PC-9 (cell line): ENCODE data around the gene CACNA1D. TPM values are rescaled to one million over a fixed set of nuclear protein-coding genes. Genes with fewer than 3 reads are reported as not detected.

Experiments
- BruUV-seq: library from RNA; stranded (reverse); fragments of 400-500 nt; replicated peaks from 2 replicates; lab custom pipeline; 2021; lab: Mats Ljungman, UMichigan
- CTCF ChIA-PET: fragments of 300-600 bp; sonication (Branson Sonifier 250); formaldehyde crosslinking; loops from one replicate; lab custom pipeline; 2022; ENCODE audit warnings: antibody characterized with exemption; lab: Charles Lee
- POLR2A ChIA-PET: fragments of 300-600 bp; sonication (Branson Sonifier 250); formaldehyde crosslinking; loops from one replicate; lab custom pipeline; 2022; ENCODE audit warnings: antibody characterized with exemption; ENCODE audit not compliant: unreplicated experiment; lab: Charles Lee
- DNase-seq, 2 experiments: peaks; one replicate each; pipeline versions ENCODE4 v3.0.0 to v3.0.0-alpha.2; 2015 to 2022; ENCODE audit warnings: mixed read lengths in 1 of 2
- H2AFZ ChIP-seq: fragments of 200-600 bp; sonication (generic); 2 replicates; pipeline ENCODE4 v1.8.1; 2017; ENCODE audit warnings: antibody characterized with exemption
- H3F3A ChIP-seq: fragments of 200-600 bp; sonication (generic); 2 replicates; pipeline ENCODE4 v1.8.1; 2017; ENCODE audit warnings: antibody characterized with exemption, mild to moderate bottlenecking, low read depth; ENCODE audit not compliant: insufficient read depth
- H3K27ac ChIP-seq: fragments of 200-600 bp; sonication (generic); 2 replicates; pipeline ENCODE4 v1.6.1; 2016; ENCODE audit warnings: mixed run types
- H3K27me3 ChIP-seq: fragments of 200-600 bp; sonication (generic); 2 replicates; pipeline ENCODE4 v1.6.1; 2016; ENCODE audit warnings: low read depth, mixed run types; ENCODE audit not compliant: insufficient read depth
- H3K36me3 ChIP-seq: fragments of 200-600 bp; sonication (generic); 2 replicates; pipeline ENCODE4 v1.6.1; 2016; ENCODE audit warnings: low read depth, mixed run types
- H3K4me1 ChIP-seq: fragments of 200-600 bp; sonication (generic); replicated peaks from 2 replicates; pipeline ENCODE4 v1.6.1; 2016; ENCODE audit warnings: mixed run types; ENCODE audit not compliant: insufficient read depth
- H3K4me2 ChIP-seq: fragments of 200-600 bp; sonication (generic); 2 replicates; pipeline ENCODE4 v1.6.1; 2017; ENCODE audit warnings: mixed run types
- H3K4me3 ChIP-seq: fragments of 200-600 bp; sonication (generic); 2 replicates; pipeline ENCODE4 v1.6.1; 2016; ENCODE audit warnings: mixed run types
- H3K79me2 ChIP-seq: fragments of 200-600 bp; sonication (generic); 2 replicates; pipeline ENCODE4 v1.6.1; 2017; ENCODE audit warnings: low read depth, mixed run types
- H3K9me2 ChIP-seq: fragments of 200-600 bp; sonication (generic); 2 replicates; pipeline ENCODE4 v1.8.1; 2017; ENCODE audit warnings: mild to moderate bottlenecking; ENCODE audit not compliant: insufficient read depth
- H3K9me3 ChIP-seq: fragments of 200-600 bp; sonication (generic); 2 replicates; pipeline ENCODE4 v1.8.1; 2016; ENCODE audit warnings: low read depth; ENCODE audit not compliant: insufficient read depth
- H4K20me1 ChIP-seq: fragments of 200-600 bp; sonication (generic); 2 replicates; pipeline ENCODE4 v1.8.1; 2017; ENCODE audit not compliant: insufficient read depth
- EZH2 ChIP-seq: fragments of 200-600 bp; sonication (generic); IDR thresholded peaks from 2 replicates; pipeline ENCODE4 v1.8.0; 2017; ENCODE audit warnings: antibody characterized with exemption, low read depth
- intact Hi-C: fragments of 100-400 bp; cut with micrococcal nuclease; formaldehyde crosslinking; loops from one replicate; pipeline ENCODE4 v1.10.0; 2022; ENCODE audit not compliant: unreplicated experiment
- total RNA-seq: library from RNA; stranded (reverse); gene quantifications from 2 replicates; pipeline ENCODE4 v1.2.3, GENCODE V29; 2021
- TF ChIP-seq, protein P1 (sequence below): fragments of 200-600 bp; sonication (generic); conservative IDR thresholded peaks from 2 replicates; pipeline ENCODE4 v1.6.1; 2017; ENCODE audit warnings: mixed run types, antibody characterized with exemption, mild to moderate bottlenecking, moderate library complexity

CACNA1D gene
- total RNA-seq, 1 experiment from 2014 or later: not detected

- H4K20me1 ChIP-seq: no peaks in the 10 kb centered on the region
- H3F3A ChIP-seq: no peaks in the 10 kb centered on the region
- no peaks in the 10 kb centered on the region for H3K9me3 ChIP-seq
- no peak overlapping the region for H3K4me2 ChIP-seq
- H3K79me2 ChIP-seq: no peaks in the 10 kb centered on the region
- ChIA-PET CTCF (no interaction called here), POLR2A (interaction anchor here (0.6 kb wide), 1 partner anchor 255 kb away, joined by 5 read pairs; no protein-coding TSS in a partner anchor)
- H3K4me3 ChIP-seq: no peak overlapping the region
- DNase-seq: no peak
- H3K4me1 ChIP-seq: no peaks in the 10 kb centered on the region
- BruUV-seq: no TSS peak
- TF ChIP-seq EZH2: no peak
- TF ChIP-seq, protein P1, sequence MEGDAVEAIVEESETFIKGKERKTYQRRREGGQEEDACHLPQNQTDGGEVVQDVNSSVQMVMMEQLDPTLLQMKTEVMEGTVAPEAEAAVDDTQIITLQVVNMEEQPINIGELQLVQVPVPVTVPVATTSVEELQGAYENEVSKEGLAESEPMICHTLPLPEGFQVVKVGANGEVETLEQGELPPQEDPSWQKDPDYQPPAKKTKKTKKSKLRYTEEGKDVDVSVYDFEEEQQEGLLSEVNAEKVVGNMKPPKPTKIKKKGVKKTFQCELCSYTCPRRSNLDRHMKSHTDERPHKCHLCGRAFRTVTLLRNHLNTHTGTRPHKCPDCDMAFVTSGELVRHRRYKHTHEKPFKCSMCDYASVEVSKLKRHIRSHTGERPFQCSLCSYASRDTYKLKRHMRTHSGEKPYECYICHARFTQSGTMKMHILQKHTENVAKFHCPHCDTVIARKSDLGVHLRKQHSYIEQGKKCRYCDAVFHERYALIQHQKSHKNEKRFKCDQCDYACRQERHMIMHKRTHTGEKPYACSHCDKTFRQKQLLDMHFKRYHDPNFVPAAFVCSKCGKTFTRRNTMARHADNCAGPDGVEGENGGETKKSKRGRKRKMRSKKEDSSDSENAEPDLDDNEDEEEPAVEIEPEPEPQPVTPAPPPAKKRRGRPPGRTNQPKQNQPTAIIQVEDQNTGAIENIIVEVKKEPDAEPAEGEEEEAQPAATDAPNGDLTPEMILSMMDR: no peak
- H3K27me3 ChIP-seq: peaks cover 17% of the 10 kb centered on the region
- H3K36me3 ChIP-seq: no peaks in the 10 kb centered on the region
- H3K27ac ChIP-seq: no peak overlapping the region
- no peaks in the 10 kb centered on the region for H3K9me2 ChIP-seq
- intact Hi-C loops: no loop called here
- no peak overlapping the region for H2AFZ ChIP-seq
Measured at GRCh38 chr3:53486961-53487654, 7.3 kb upstream of the CACNA1D start.

- Histone ChIP-seq H3K4me2 (no peak overlapping the region), H3K4me3 (no peak overlapping the region), H3K27me3 (peaks cover 19% of the 10 kb centered on the region), H4K20me1 (no peaks in the 10 kb centered on the region), H3K9me2 (no peaks in the 10 kb centered on the region), H3K36me3 (no peaks in the 10 kb centered on the region), H3K4me1 (no peaks in the 10 kb centered on the region), H3K79me2 (no peaks in the 10 kb centered on the region), H2AFZ (no peak overlapping the region), H3K9me3 (no peaks in the 10 kb centered on the region), H3F3A (no peaks in the 10 kb centered on the region), H3K27ac (no peak overlapping the region)
- BruUV-seq: no TSS peak
- no peak for DNase-seq
- POLR2A ChIA-PET: no interaction called here
- CTCF ChIA-PET: no interaction called here
- TF ChIP-seq, protein P1: no peak
- TF ChIP-seq EZH2: no peak
- intact Hi-C loops: no loop called here
Measured at GRCh38 chr3:53489386-53489785, 5.0 kb upstream of the CACNA1D start.

- no peaks in the 10 kb centered on the region for H3K9me2 ChIP-seq
- H3K27ac ChIP-seq: no peak overlapping the region
- H3K27me3 ChIP-seq: peaks cover 19% of the 10 kb centered on the region
- ChIA-PET CTCF (no interaction called here), POLR2A (no interaction called here)
- TF ChIP-seq EZH2: no peak
- TF ChIP-seq, protein P1: no peak
- no peaks in the 10 kb centered on the region for H3K79me2 ChIP-seq
- no peak overlapping the region for H3K4me3 ChIP-seq
- H3K4me2 ChIP-seq: no peak overlapping the region
- intact Hi-C loops: no loop called here
- no peaks in the 10 kb centered on the region for H3F3A ChIP-seq
- BruUV-seq: no TSS peak
- H3K4me1 ChIP-seq: no peaks in the 10 kb centered on the region
- H3K36me3 ChIP-seq: no peaks in the 10 kb centered on the region
- H4K20me1 ChIP-seq: no peaks in the 10 kb centered on the region
- DNase-seq: no peak
- H3K9me3 ChIP-seq: no peaks in the 10 kb centered on the region
- no peak overlapping the region for H2AFZ ChIP-seq
Measured at GRCh38 chr3:53489787-53490458, 4.5 kb upstream of the CACNA1D start.
